ENCODE measurements around the gene NDRG2.

The NDRG2 gene

DNA sequence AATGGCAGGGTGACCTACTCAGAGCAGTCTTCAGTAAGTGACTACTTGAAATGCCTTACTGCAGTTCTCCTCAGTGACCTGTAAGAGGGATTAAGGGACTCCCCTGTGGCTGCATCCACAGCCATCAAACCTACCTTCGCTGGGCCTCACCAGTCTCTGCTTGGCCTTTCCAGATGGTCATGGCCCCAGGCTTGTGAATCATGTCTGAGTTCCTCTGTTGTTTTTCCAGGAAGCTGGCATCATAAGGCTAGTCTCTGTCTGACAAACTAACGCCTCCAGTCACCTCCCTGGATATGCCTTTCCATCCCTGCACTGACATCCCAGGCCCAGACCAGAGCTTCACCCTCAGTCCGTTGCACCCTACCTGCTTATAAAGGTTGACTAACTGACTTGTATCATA is 55.5 kb downstream of the NDRG2 start:
- DNase-seq: no peak
- Histone ChIP-seq H3K27ac (no peak overlapping the region), H3K36me3 (no peaks in the 10 kb centered on the region), H3K27me3 (peaks cover 0 to under 1% of the 10 kb centered on the region in 2 donors), H3K9me3 (no peaks in the 10 kb centered on the region), H3K4me1 (peaks cover 0 to 17% (median 9%) of the 10 kb centered on the region in 4 donors), H3K4me3 (no peak overlapping the region)
- TF ChIP-seq, protein P1, sequence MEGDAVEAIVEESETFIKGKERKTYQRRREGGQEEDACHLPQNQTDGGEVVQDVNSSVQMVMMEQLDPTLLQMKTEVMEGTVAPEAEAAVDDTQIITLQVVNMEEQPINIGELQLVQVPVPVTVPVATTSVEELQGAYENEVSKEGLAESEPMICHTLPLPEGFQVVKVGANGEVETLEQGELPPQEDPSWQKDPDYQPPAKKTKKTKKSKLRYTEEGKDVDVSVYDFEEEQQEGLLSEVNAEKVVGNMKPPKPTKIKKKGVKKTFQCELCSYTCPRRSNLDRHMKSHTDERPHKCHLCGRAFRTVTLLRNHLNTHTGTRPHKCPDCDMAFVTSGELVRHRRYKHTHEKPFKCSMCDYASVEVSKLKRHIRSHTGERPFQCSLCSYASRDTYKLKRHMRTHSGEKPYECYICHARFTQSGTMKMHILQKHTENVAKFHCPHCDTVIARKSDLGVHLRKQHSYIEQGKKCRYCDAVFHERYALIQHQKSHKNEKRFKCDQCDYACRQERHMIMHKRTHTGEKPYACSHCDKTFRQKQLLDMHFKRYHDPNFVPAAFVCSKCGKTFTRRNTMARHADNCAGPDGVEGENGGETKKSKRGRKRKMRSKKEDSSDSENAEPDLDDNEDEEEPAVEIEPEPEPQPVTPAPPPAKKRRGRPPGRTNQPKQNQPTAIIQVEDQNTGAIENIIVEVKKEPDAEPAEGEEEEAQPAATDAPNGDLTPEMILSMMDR (IDR thresholded peaks at IDR 0.05): no peak
- intact Hi-C loops (cut with DNase I; ENCODE audit: low total_unique reads): loop anchor here (5.0 kb wide), 1 partner anchor 112 kb away; no protein-coding TSS in a partner anchor
